ENCODE measurements around the gene PARP4.
"Not testable (repeated sequence)": the region's sequence is repeated elsewhere in the genome, so short reads cannot be mapped to it uniquely, and the experiment has no call there.

The PARP4 gene

GRCh38 chr13:24489721-24490120, 22.9 kb downstream of the PARP4 start:
- no peak overlapping the region for H3K4me3 ChIP-seq (ENCODE audit: low read length)
- no peak for TF ChIP-seq CTCF (conservative IDR thresholded peaks at IDR 0.05; ENCODE audit: low read depth, low read length)
- no peak for DNase-seq (ENCODE audit: low read depth)

GRCh38 chr13:24488092-24488491, 24.5 kb downstream of the PARP4 start:
- H3K4me3 ChIP-seq (ENCODE audit: low read length); DNase-seq (ENCODE audit: low read depth): not testable (repeated sequence)

GRCh38 chr13:24486017-24486657, 26.4 kb downstream of the PARP4 start:
- not testable (repeated sequence) for DNase-seq (ENCODE audit: low read depth)

GRCh38 chr13:24473686-24474085, 38.9 kb downstream of the PARP4 start:
- no peak for DNase-seq (ENCODE audit: low read depth)
- no peak for TF ChIP-seq CTCF (conservative IDR thresholded peaks at IDR 0.05; ENCODE audit: low read depth, low read length)
- H3K4me3 ChIP-seq (ENCODE audit: low read length), result no peak overlapping the region

More at GRCh38 chr13:24486017-24486657, 26.4 kb downstream of the PARP4 start:
- H3K4me3 ChIP-seq (ENCODE audit: low read length), result not testable (repeated sequence)

- not testable (repeated sequence) for DNase-seq (ENCODE audit: low read depth); H3K4me3 ChIP-seq (ENCODE audit: low read length)
Measured at GRCh38 chr13:24472129-24472528, 40.4 kb downstream of the PARP4 start.

- DNase-seq (ENCODE audit: low read depth), result no peak
- TF ChIP-seq CTCF (conservative IDR thresholded peaks at IDR 0.05; ENCODE audit: low read depth, low read length), result no peak
- H3K4me3 ChIP-seq (ENCODE audit: low read length), result no peak overlapping the region
Measured at GRCh38 chr13:24463078-24463477, 49.5 kb downstream of the PARP4 start.

GRCh38 chr13:24460256-24460655, 52.3 kb downstream of the PARP4 start:
- no peak for DNase-seq (ENCODE audit: low read depth)
- H3K4me3 ChIP-seq (ENCODE audit: low read length), result no peak overlapping the region
- no peak for TF ChIP-seq CTCF (conservative IDR thresholded peaks at IDR 0.05; ENCODE audit: low read depth, low read length)

GRCh38 chr13:24459726-24460125, 52.9 kb downstream of the PARP4 start:
- no peak for DNase-seq (ENCODE audit: low read depth)
- TF ChIP-seq CTCF (conservative IDR thresholded peaks at IDR 0.05; ENCODE audit: low read depth, low read length), result no peak
- H3K4me3 ChIP-seq (ENCODE audit: low read length), result no peak overlapping the region

- no peak for DNase-seq (ENCODE audit: low read depth)
- TF ChIP-seq CTCF (conservative IDR thresholded peaks at IDR 0.05; ENCODE audit: low read depth, low read length), result no peak
- no peak overlapping the region for H3K4me3 ChIP-seq (ENCODE audit: low read length)
Measured at GRCh38 chr13:24459234-24459633, 53.3 kb downstream of the PARP4 start.
